ENCODE results near the gene RNF141. TPM values are rescaled to one million over a fixed set of nuclear protein-coding genes. Genes with fewer than 3 reads are reported as not detected.

Gene RNF141
- total RNA-seq, 2 experiments from 2014 or later = 8.2 to 20.1 TPM

GRCh38 chr11:10550503-10551289 lies 9.7 kb upstream of the RNF141 start:
- no peaks in the 10 kb centered on the region for H4K20me1 ChIP-seq (ENCODE audit: insufficient read depth, low read length)
- TF ChIP-seq EZH2phosphoT487 (IDR thresholded peaks at IDR 0.05; ENCODE audit: borderline replicate concordance, low read depth, low read length) = no peak
- TF ChIP-seq, protein P1, sequence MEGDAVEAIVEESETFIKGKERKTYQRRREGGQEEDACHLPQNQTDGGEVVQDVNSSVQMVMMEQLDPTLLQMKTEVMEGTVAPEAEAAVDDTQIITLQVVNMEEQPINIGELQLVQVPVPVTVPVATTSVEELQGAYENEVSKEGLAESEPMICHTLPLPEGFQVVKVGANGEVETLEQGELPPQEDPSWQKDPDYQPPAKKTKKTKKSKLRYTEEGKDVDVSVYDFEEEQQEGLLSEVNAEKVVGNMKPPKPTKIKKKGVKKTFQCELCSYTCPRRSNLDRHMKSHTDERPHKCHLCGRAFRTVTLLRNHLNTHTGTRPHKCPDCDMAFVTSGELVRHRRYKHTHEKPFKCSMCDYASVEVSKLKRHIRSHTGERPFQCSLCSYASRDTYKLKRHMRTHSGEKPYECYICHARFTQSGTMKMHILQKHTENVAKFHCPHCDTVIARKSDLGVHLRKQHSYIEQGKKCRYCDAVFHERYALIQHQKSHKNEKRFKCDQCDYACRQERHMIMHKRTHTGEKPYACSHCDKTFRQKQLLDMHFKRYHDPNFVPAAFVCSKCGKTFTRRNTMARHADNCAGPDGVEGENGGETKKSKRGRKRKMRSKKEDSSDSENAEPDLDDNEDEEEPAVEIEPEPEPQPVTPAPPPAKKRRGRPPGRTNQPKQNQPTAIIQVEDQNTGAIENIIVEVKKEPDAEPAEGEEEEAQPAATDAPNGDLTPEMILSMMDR (conservative IDR thresholded peaks at IDR 0.05; ENCODE audit: low read length) = no peak
- DNase-seq (ENCODE audit: low spot score) = no peak
- H3K4me1 ChIP-seq (ENCODE audit: insufficient read depth, low read length, poor library complexity, severe bottlenecking) = no peaks in the 10 kb centered on the region
- H3K4me2 ChIP-seq (ENCODE audit: low read length) = no peak overlapping the region
- no peaks in the 10 kb centered on the region for H3K9me3 ChIP-seq (ENCODE audit: low read length)
- intact Hi-C loops (cut with micrococcal nuclease; ENCODE audit: unreplicated experiment) = no loop called here
- H3K79me2 ChIP-seq (ENCODE audit: insufficient read depth, low read depth, low read length) = no peaks in the 10 kb centered on the region
- H3K36me3 ChIP-seq (ENCODE audit: insufficient read depth, low read length) = no peaks in the 10 kb centered on the region
- ChIA-PET CTCF (ENCODE audit: unreplicated experiment) (interaction anchor here (1.5 kb wide), 1 partner anchor 10 kb away, joined by 5 read pairs; the partner anchor contains the start of gene RNF141), POLR2A (interaction anchor here (0.6 kb wide), 1 partner anchor 112 kb away, joined by 3 read pairs; no protein-coding TSS in a partner anchor)
- no peak overlapping the region for H2AFZ ChIP-seq (ENCODE audit: low read length)
- no peaks in the 10 kb centered on the region for H3K9me2 ChIP-seq (ENCODE audit: insufficient read depth, low read length)
- no peak overlapping the region for H3K4me3 ChIP-seq (ENCODE audit: low read depth, low read length, poor library complexity, severe bottlenecking)
- no TSS peak for BruUV-seq (replicated peaks)
- no peak overlapping the region for H3K27ac ChIP-seq (ENCODE audit: low read depth, low read length, poor library complexity, severe bottlenecking)

GRCh38 chr11:10544491-10545465 lies 3.8 kb upstream of the RNF141 start:
- H3K9me2 ChIP-seq (ENCODE audit: insufficient read depth, low read length) = no peaks in the 10 kb centered on the region
- peak; percentile 11 for DNase-seq (ENCODE audit: low spot score)
- no peaks in the 10 kb centered on the region for H4K20me1 ChIP-seq (ENCODE audit: insufficient read depth, low read length)
- H3K36me3 ChIP-seq (ENCODE audit: insufficient read depth, low read length) = no peaks in the 10 kb centered on the region
- no peak overlapping the region for H2AFZ ChIP-seq (ENCODE audit: low read length)
- peaks cover 7% of the 10 kb centered on the region; the same call in 1 of the 2 replicates for H3K9me3 ChIP-seq (ENCODE audit: low read length)
- H3K79me2 ChIP-seq (ENCODE audit: insufficient read depth, low read depth, low read length) = no peaks in the 10 kb centered on the region
- no peak overlapping the region for H3K27ac ChIP-seq (ENCODE audit: low read depth, low read length, poor library complexity, severe bottlenecking)
- intact Hi-C loops (cut with micrococcal nuclease; ENCODE audit: unreplicated experiment) = loop anchor here (10.0 kb wide), 2 partner anchors 130 to 190 kb away; no protein-coding TSS in a partner anchor
- BruUV-seq (replicated peaks) = no TSS peak
- CTCF ChIA-PET (ENCODE audit: unreplicated experiment) = no interaction called here
- H3K4me3 ChIP-seq (ENCODE audit: low read depth, low read length, poor library complexity, severe bottlenecking) = no peak overlapping the region
- no peak overlapping the region for H3K4me2 ChIP-seq (ENCODE audit: low read length)
- peaks cover 5% of the 10 kb centered on the region for H3K4me1 ChIP-seq (ENCODE audit: insufficient read depth, low read length, poor library complexity, severe bottlenecking)
- POLR2A ChIA-PET = interaction anchor here (0.5 to 0.6 kb wide), 2 partner anchors 31 to 102 kb away, joined by 3 to 5 read pairs; no protein-coding TSS in a partner anchor
- TF ChIP-seq, protein P1 (conservative IDR thresholded peaks at IDR 0.05; ENCODE audit: low read length) = no peak
- no peak for TF ChIP-seq EZH2phosphoT487 (IDR thresholded peaks at IDR 0.05; ENCODE audit: borderline replicate concordance, low read depth, low read length)
